Prostate gland (tissue), 2 donors: Measurements from ENCODE around the gene SOST. TPM values are rescaled to one million over a fixed set of nuclear protein-coding genes. Genes with fewer than 3 reads are reported as not detected.

Experiments
- DNase-seq: peaks from one replicate; pipeline ENCODE4 v3.0.0-alpha.2; 2019; ENCODE audit warnings: low spot score
- H3K27ac ChIP-seq, 2 donors: fragments of 200-600 bp; sonication (generic); 2 replicates each; pipeline ENCODE4 v1.5.1; 2017 to 2019
- H3K27me3 ChIP-seq: fragments of 200-600 bp; sonication (generic); replicated peaks from 2 replicates; pipeline ENCODE4 v1.5.1; 2019; ENCODE audit not compliant: insufficient read depth
- H3K36me3 ChIP-seq, 2 donors: fragments of 200-600 bp; sonication (generic); 1 replicate in 1 of 2; 2 replicates in 1 of 2; pipeline versions ENCODE4 v1.5.1 to v1.8.1; 2017 to 2019
- H3K4me1 ChIP-seq: fragments of 200-600 bp; sonication (generic); replicated peaks from 2 replicates; pipeline ENCODE4 v1.5.1; 2019
- H3K4me3 ChIP-seq, 2 donors: fragments of 200-600 bp; sonication (generic); 2 replicates each; pipeline ENCODE4 v1.5.1; 2017 to 2019
- H3K9me3 ChIP-seq: fragments of 200-600 bp; sonication (generic); 2 replicates; pipeline ENCODE4 v1.5.1; 2017
- CTCF ChIP-seq, 4 experiments: fragments of 200-600 bp in 2 of 4; fragments of 450-650 bp in 2 of 4; sonication (generic) in 2 of 4; IDR thresholded peaks; 1 replicate in 3 of 4; 2 replicates in 1 of 4; pipeline ENCODE4 v1.5.1; 2016 to 2019; ENCODE audit warnings: antibody characterized with exemption in 4 of 4, mild to moderate bottlenecking in 2 of 4, moderate library complexity in 2 of 4
- POLR2A ChIP-seq: fragments of 450-650 bp; IDR thresholded peaks from one replicate; pipeline ENCODE4 v1.6.1; 2016; ENCODE audit warnings: antibody characterized with exemption, mild to moderate bottlenecking
- POLR2AphosphoS5 ChIP-seq: sonication (generic); formaldehyde crosslinking; IDR thresholded peaks from one replicate; pipeline ENCODE4 v1.6.1; 2017; ENCODE audit warnings: antibody characterized with exemption
- WGBS: methylation state at CpG from one replicate; pipeline ENCODE4 v1.1.5; 2018; 5-methylcytosine and 5-hydroxymethylcytosine counted together
- intact Hi-C: fragments of 100-400 bp; cut with DNase I; formaldehyde crosslinking; loops from one replicate; pipeline ENCODE4 v1.14.2; 2022
- total RNA-seq, 2 donors: library from RNA; depleted of rRNA; stranded (reverse); fragments of >200 nt; gene quantifications; one replicate each; pipeline ENCODE4 v1.1.0, GENCODE V29; 2016

The SOST gene
- total RNA-seq, 2 donors from 2014 or later, result 0.18 TPM; not detected in 1

- H3K9me3 ChIP-seq, result no peaks in the 10 kb centered on the region
- H3K27ac ChIP-seq, result no peak overlapping the region
- TF ChIP-seq POLR2A (no peak), CTCF (IDR thresholded peaks at IDR 0.05) (no peak), POLR2AphosphoS5 (no peak)
- no peaks in the 10 kb centered on the region for H3K27me3 ChIP-seq
- no peaks in the 10 kb centered on the region for H3K4me1 ChIP-seq
- no peak overlapping the region for H3K4me3 ChIP-seq
- 92% methylated on average over 4 of the region's 4 CpGs for WGBS
- DNase-seq, result no peak
- no peaks in the 10 kb centered on the region for H3K36me3 ChIP-seq
- intact Hi-C loops, result no loop called here
Observed at GRCh38 chr17:43740541-43740940, 18.1 kb downstream of the SOST start.

GRCh38 chr17:43737722-43738121 lies 20.9 kb downstream of the SOST start:
- intact Hi-C loops, result no loop called here
- H3K27me3 ChIP-seq, result no peaks in the 10 kb centered on the region
- H3K4me3 ChIP-seq, result no peak overlapping the region
- no peaks in the 10 kb centered on the region for H3K9me3 ChIP-seq
- no peaks in the 10 kb centered on the region for H3K36me3 ChIP-seq
- H3K27ac ChIP-seq, result no peak overlapping the region
- no peak for DNase-seq
- WGBS, result 70% methylated on average over 2 of the region's 2 CpGs
- no peak for TF ChIP-seq POLR2A
- no peak for TF ChIP-seq CTCF (IDR thresholded peaks at IDR 0.05)
- TF ChIP-seq POLR2AphosphoS5, result no peak
- no peaks in the 10 kb centered on the region for H3K4me1 ChIP-seq

- TF ChIP-seq POLR2A (no peak), POLR2AphosphoS5 (no peak), CTCF (IDR thresholded peaks at IDR 0.05) (no peak)
- Histone ChIP-seq H3K9me3 (no peaks in the 10 kb centered on the region), H3K36me3 (no peaks in the 10 kb centered on the region), H3K27me3 (no peaks in the 10 kb centered on the region), H3K4me1 (no peaks in the 10 kb centered on the region), H3K4me3 (no peak overlapping the region), H3K27ac (no peak overlapping the region)
- WGBS, result 96% methylated on average over 2 of the region's 2 CpGs
- intact Hi-C loops, result no loop called here
- DNase-seq, result no peak
Observed at GRCh38 chr17:43736389-43736788, 22.2 kb downstream of the SOST start.

- Histone ChIP-seq H3K4me1 (no peaks in the 10 kb centered on the region), H3K4me3 (no peak overlapping the region), H3K27me3 (no peaks in the 10 kb centered on the region), H3K36me3 (no peaks in the 10 kb centered on the region), H3K27ac (no peak overlapping the region), H3K9me3 (no peaks in the 10 kb centered on the region)
- DNase-seq, result no peak
- intact Hi-C loops, result no loop called here
- no peak for TF ChIP-seq POLR2AphosphoS5
- TF ChIP-seq POLR2A, result no peak
- TF ChIP-seq CTCF (IDR thresholded peaks at IDR 0.05), result no peak
- 65% methylated on average over 5 of the region's 5 CpGs for WGBS
Observed at GRCh38 chr17:43734376-43734775, 24.2 kb downstream of the SOST start.

GRCh38 chr17:43733956-43734355 lies 24.6 kb downstream of the SOST start:
- H3K27me3 ChIP-seq, result no peaks in the 10 kb centered on the region
- H3K4me1 ChIP-seq, result no peaks in the 10 kb centered on the region
- no peak overlapping the region for H3K4me3 ChIP-seq
- WGBS, result 77% methylated on average over 1 of the region's 1 CpG
- no peaks in the 10 kb centered on the region for H3K36me3 ChIP-seq
- no peak for TF ChIP-seq CTCF (IDR thresholded peaks at IDR 0.05)
- no peak for TF ChIP-seq POLR2AphosphoS5
- H3K27ac ChIP-seq, result no peak overlapping the region
- no peak for DNase-seq
- no peaks in the 10 kb centered on the region for H3K9me3 ChIP-seq
- intact Hi-C loops, result no loop called here
